GM23248 (cell line): ENCODE measurements around the gene KRTAP4-16. TPM values are rescaled to one million over a fixed set of nuclear protein-coding genes. Genes with fewer than 3 reads are reported as not detected.

Experiments used
- DNase-seq: peaks from one replicate; pipeline ENCODE4 v3.0.0-alpha.2; 2015
- H2AFZ ChIP-seq: fragments of 200-600 bp; sonication (generic); 2 replicates; pipeline ENCODE4 v1.6.1; 2016; ENCODE audit warnings: antibody characterized with exemption
- H3F3A ChIP-seq: fragments of 200-600 bp; sonication (generic); 2 replicates; pipeline ENCODE4 v1.6.1; 2016; ENCODE audit warnings: mild to moderate bottlenecking, antibody characterized with exemption, mixed run types; ENCODE audit not compliant: insufficient read depth
- H3K27ac ChIP-seq: fragments of 200-600 bp; sonication (generic); 2 replicates; pipeline ENCODE4 v1.5.1; 2016; ENCODE audit warnings: mild to moderate bottlenecking
- H3K27me3 ChIP-seq: fragments of 200-600 bp; sonication (generic); replicated peaks from 2 replicates; pipeline ENCODE4 v1.6.1; 2016; ENCODE audit warnings: mild to moderate bottlenecking; ENCODE audit not compliant: insufficient read depth
- H3K36me3 ChIP-seq: fragments of 200-600 bp; sonication (generic); 2 replicates; pipeline ENCODE4 v1.6.1; 2016; ENCODE audit warnings: low read depth, mild to moderate bottlenecking
- H3K4me1 ChIP-seq: fragments of 200-600 bp; sonication (generic); 2 replicates; pipeline ENCODE4 v1.6.1; 2016; ENCODE audit warnings: mild to moderate bottlenecking; ENCODE audit not compliant: insufficient read depth
- H3K4me2 ChIP-seq: fragments of 200-600 bp; sonication (generic); one replicate; pipeline ENCODE4 v1.6.1; 2016; ENCODE audit warnings: mild to moderate bottlenecking; ENCODE audit not compliant: unreplicated experiment
- H3K4me3 ChIP-seq: fragments of 200-600 bp; sonication (generic); 2 replicates; pipeline ENCODE4 v1.5.1; 2016; ENCODE audit warnings: mild to moderate bottlenecking
- H3K79me2 ChIP-seq: fragments of 200-600 bp; sonication (generic); 2 replicates; pipeline ENCODE4 v1.6.1; 2016; ENCODE audit warnings: mild to moderate bottlenecking; ENCODE audit not compliant: insufficient read depth
- H3K9ac ChIP-seq: fragments of 200-600 bp; sonication (generic); 2 replicates; pipeline ENCODE4 v1.6.1; 2016; ENCODE audit warnings: mild to moderate bottlenecking
- H3K9me2 ChIP-seq: fragments of 200-600 bp; sonication (generic); 2 replicates; pipeline ENCODE4 v1.6.1; 2016; ENCODE audit warnings: mixed run types, mild to moderate bottlenecking, moderate library complexity; ENCODE audit not compliant: insufficient read depth
- H3K9me3 ChIP-seq: fragments of 200-600 bp; sonication (generic); one replicate; pipeline ENCODE4 v1.6.1; 2017; ENCODE audit warnings: low read depth
- H4K20me1 ChIP-seq: fragments of 200-600 bp; sonication (generic); 2 replicates; pipeline ENCODE4 v1.6.0; 2016; ENCODE audit not compliant: insufficient read depth
- EZH2 ChIP-seq: fragments of 200-600 bp; sonication (generic); IDR thresholded peaks from 2 replicates; pipeline ENCODE4 v1.6.1; 2018; ENCODE audit warnings: antibody characterized with exemption, mild to moderate bottlenecking; ENCODE audit not compliant: insufficient read depth, poor library complexity, severe bottlenecking
- EZH2phosphoT487 ChIP-seq: fragments of 200-600 bp; sonication (generic); IDR thresholded peaks from 2 replicates; pipeline ENCODE4 v1.6.1; 2018; ENCODE audit warnings: antibody characterized with exemption, moderate library complexity, mild to moderate bottlenecking, low read depth; ENCODE audit not compliant: insufficient read depth
- in situ Hi-C: fragments of 300-500 bp; cut with MboI; formaldehyde crosslinking; loops from 2 replicates; pipeline ENCODE4 v1.15.0; 2020
- polyA plus RNA-seq: library from polyadenylated mRNA; unstranded; fragments of >200 nt; fragmentation: Nextera tagmentation; extraction: Ambion mirVana; gene quantifications from 2 replicates; pipeline ENCODE4 v1.2.1, GENCODE V29; 2016
- total RNA-seq: library from RNA; depleted of rRNA; stranded (reverse); fragments of >200 nt; shearing (Covaris generic); gene quantifications from 2 replicates; pipeline ENCODE4 v1.2.3, GENCODE V29; 2014; rRNA removed

KRTAP4-16 gene
- total and polyA plus RNA-seq, 2 experiments from 2014 or later = not detected

DNA sequence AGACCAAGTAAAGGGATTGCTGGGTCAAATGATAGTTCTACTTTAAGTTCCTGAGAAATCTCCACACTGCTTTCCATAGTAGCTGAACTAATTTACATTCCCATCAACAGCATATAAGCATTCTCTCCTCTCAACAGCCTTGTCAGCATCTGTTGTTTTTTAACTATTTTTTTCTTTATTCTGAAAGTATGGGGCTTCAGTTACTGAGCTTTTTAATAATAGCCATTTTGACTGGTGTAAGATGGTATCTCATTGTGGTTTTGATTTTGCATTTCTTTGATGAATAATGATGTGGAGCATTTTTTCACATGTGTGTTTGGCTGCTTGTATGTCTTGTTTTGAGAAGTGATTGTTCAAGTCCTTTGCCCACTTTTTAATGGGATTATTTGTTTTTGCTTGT, 49.4 kb downstream of the KRTAP4-16 start:
- Histone ChIP-seq H2AFZ (peak overlapping the region; percentile 31; the same call in 1 of the 2 replicates), H3K36me3 (peaks cover 6% of the 10 kb centered on the region; the same call in 1 of the 2 replicates), H3K79me2 (no peaks in the 10 kb centered on the region), H3K9me2 (no peaks in the 10 kb centered on the region), H3K9ac (no peak overlapping the region), H3K9me3 (no peaks in the 10 kb centered on the region), H3K27ac (peak overlapping the region; percentile 22), H3K4me3 (no peak overlapping the region), H4K20me1 (no peaks in the 10 kb centered on the region), H3K27me3 (no peaks in the 10 kb centered on the region), H3K4me2 (no peak overlapping the region), H3K4me1 (peaks cover 28% of the 10 kb centered on the region), H3F3A (peaks cover 37% of the 10 kb centered on the region)
- in situ Hi-C loops = no loop called here
- TF ChIP-seq EZH2 (no peak), EZH2phosphoT487 (no peak)
- peak; percentile 42 for DNase-seq

Other genes with a start within 250 kb of the KRTAP4-16 start
Only the 30 nearest of the 39 such genes appear.
- gene KRT39, start 135.3 kb downstream of the KRTAP4-16 start, total RNA-seq = not detected in 2 replicates
- gene KRT39, start 135.3 kb downstream of the KRTAP4-16 start, polyA plus RNA-seq = not detected in 2 replicates
- gene KRT40, start 117.9 kb downstream of the KRTAP4-16 start, total RNA-seq = not detected in 2 replicates
- not detected in 2 replicates for gene KRT40, start 117.9 kb downstream of the KRTAP4-16 start, polyA plus RNA-seq
- not detected in 2 replicates for gene KRTAP3-3, start 108.0 kb downstream of the KRTAP4-16 start, total RNA-seq
- gene KRTAP3-3, start 108.0 kb downstream of the KRTAP4-16 start, polyA plus RNA-seq = not detected in 2 replicates
- not detected in 2 replicates for gene KRTAP3-2, start 102.3 kb downstream of the KRTAP4-16 start, total RNA-seq
- not detected in 2 replicates for gene KRTAP3-2, start 102.3 kb downstream of the KRTAP4-16 start, polyA plus RNA-seq
- gene KRTAP3-1, start 93.1 kb downstream of the KRTAP4-16 start, total RNA-seq = not detected in 2 replicates
- gene KRTAP3-1, start 93.1 kb downstream of the KRTAP4-16 start, polyA plus RNA-seq = not detected in 2 replicates
- gene KRTAP1-5, start 75.0 kb downstream of the KRTAP4-16 start, total RNA-seq = 49.2 and 64.1 TPM in 2 replicates
- 127 and 134 TPM in 2 replicates for gene KRTAP1-5, start 75.0 kb downstream of the KRTAP4-16 start, polyA plus RNA-seq
- not detected in 2 replicates for gene KRTAP1-4, start 72.0 kb downstream of the KRTAP4-16 start, total RNA-seq
- not detected in 2 replicates for gene KRTAP1-4, start 72.0 kb downstream of the KRTAP4-16 start, polyA plus RNA-seq
- gene KRTAP1-3, start 67.3 kb downstream of the KRTAP4-16 start, total RNA-seq = not detected in 2 replicates
- gene KRTAP1-3, start 67.3 kb downstream of the KRTAP4-16 start, polyA plus RNA-seq = not detected in 2 replicates
- gene KRTAP1-1, start 60.8 kb downstream of the KRTAP4-16 start, total RNA-seq = 1.6 and 4.2 TPM in 2 replicates
- gene KRTAP1-1, start 60.8 kb downstream of the KRTAP4-16 start, polyA plus RNA-seq = 2.6 and 3.3 TPM in 2 replicates
- not detected in 2 replicates for gene KRTAP2-1, start 54.9 kb downstream of the KRTAP4-16 start, total RNA-seq
- gene KRTAP2-1, start 54.9 kb downstream of the KRTAP4-16 start, polyA plus RNA-seq = not detected in 2 replicates
- gene KRTAP2-2, start 47.0 kb downstream of the KRTAP4-16 start, total RNA-seq = not detected in 2 replicates
- 0.51 and 0.74 TPM in 2 replicates for gene KRTAP2-2, start 47.0 kb downstream of the KRTAP4-16 start, polyA plus RNA-seq
- gene KRTAP2-3, start 42.1 kb downstream of the KRTAP4-16 start, total RNA-seq = 0.38 and 13.4 TPM in 2 replicates
- gene KRTAP2-3, start 42.1 kb downstream of the KRTAP4-16 start, polyA plus RNA-seq = 54.3 and 55.2 TPM in 2 replicates
- gene KRTAP2-4, start 36.3 kb downstream of the KRTAP4-16 start, total RNA-seq = not detected in 2 replicates
- gene KRTAP2-4, start 36.3 kb downstream of the KRTAP4-16 start, polyA plus RNA-seq = not detected in 2 replicates
- gene KRTAP4-7, start 18.1 kb downstream of the KRTAP4-16 start, total RNA-seq = not detected in 2 replicates
- gene KRTAP4-7, start 18.1 kb downstream of the KRTAP4-16 start, polyA plus RNA-seq = not detected in 2 replicates
- not detected in 2 replicates for gene KRTAP4-8, start 4.1 kb downstream of the KRTAP4-16 start, total RNA-seq
- 0.20 TPM in 1 of 2 replicates, not detected in the other for gene KRTAP4-8, start 4.1 kb downstream of the KRTAP4-16 start, polyA plus RNA-seq
- not detected in 2 replicates for gene KRTAP4-9, start 3.2 kb upstream of the KRTAP4-16 start, total RNA-seq
- gene KRTAP4-9, start 3.2 kb upstream of the KRTAP4-16 start, polyA plus RNA-seq = 0.49 and 0.51 TPM in 2 replicates
- gene KRTAP4-11, start 16.2 kb upstream of the KRTAP4-16 start, total RNA-seq = not detected in 2 replicates
- 0.29 TPM in 1 of 2 replicates, not detected in the other for gene KRTAP4-11, start 16.2 kb upstream of the KRTAP4-16 start, polyA plus RNA-seq
- not detected in 2 replicates for gene KRTAP4-12, start 22.0 kb upstream of the KRTAP4-16 start, total RNA-seq
- gene KRTAP4-12, start 22.0 kb upstream of the KRTAP4-16 start, polyA plus RNA-seq = 1.7 and 1.8 TPM in 2 replicates
- gene KRTAP4-6, start 38.3 kb upstream of the KRTAP4-16 start, total RNA-seq = not detected in 2 replicates
- not detected in 2 replicates for gene KRTAP4-6, start 38.3 kb upstream of the KRTAP4-16 start, polyA plus RNA-seq
- gene KRTAP4-5, start 47.6 kb upstream of the KRTAP4-16 start, total RNA-seq = not detected in 2 replicates
- not detected in 2 replicates for gene KRTAP4-5, start 47.6 kb upstream of the KRTAP4-16 start, polyA plus RNA-seq
- gene KRTAP4-4, start 58.5 kb upstream of the KRTAP4-16 start, total RNA-seq = not detected in 2 replicates
- not detected in 2 replicates for gene KRTAP4-4, start 58.5 kb upstream of the KRTAP4-16 start, polyA plus RNA-seq
- gene KRTAP4-3, start 66.0 kb upstream of the KRTAP4-16 start, total RNA-seq = not detected in 2 replicates
- not detected in 2 replicates for gene KRTAP4-3, start 66.0 kb upstream of the KRTAP4-16 start, polyA plus RNA-seq
- gene KRTAP4-2, start 76.0 kb upstream of the KRTAP4-16 start, total RNA-seq = not detected in 2 replicates
- gene KRTAP4-2, start 76.0 kb upstream of the KRTAP4-16 start, polyA plus RNA-seq = not detected in 2 replicates
- gene KRTAP4-1, start 82.7 kb upstream of the KRTAP4-16 start, total RNA-seq = 0.76 TPM in 1 of 2 replicates, not detected in the other
- gene KRTAP4-1, start 82.7 kb upstream of the KRTAP4-16 start, polyA plus RNA-seq = not detected in 2 replicates
- gene KRTAP9-1, start 87.7 kb upstream of the KRTAP4-16 start, total RNA-seq = not detected in 2 replicates
- not detected in 2 replicates for gene KRTAP9-1, start 87.7 kb upstream of the KRTAP4-16 start, polyA plus RNA-seq
- gene KRTAP9-2, start 124.4 kb upstream of the KRTAP4-16 start, total RNA-seq = not detected in 2 replicates
- gene KRTAP9-2, start 124.4 kb upstream of the KRTAP4-16 start, polyA plus RNA-seq = not detected in 2 replicates
- gene KRTAP9-3, start 130.2 kb upstream of the KRTAP4-16 start, total RNA-seq = not detected in 2 replicates
- not detected in 2 replicates for gene KRTAP9-3, start 130.2 kb upstream of the KRTAP4-16 start, polyA plus RNA-seq
- not detected in 2 replicates for gene KRTAP9-8, start 135.8 kb upstream of the KRTAP4-16 start, total RNA-seq
- gene KRTAP9-8, start 135.8 kb upstream of the KRTAP4-16 start, polyA plus RNA-seq = not detected in 2 replicates
- gene KRTAP9-4, start 147.5 kb upstream of the KRTAP4-16 start, total RNA-seq = not detected in 2 replicates
- not detected in 2 replicates for gene KRTAP9-4, start 147.5 kb upstream of the KRTAP4-16 start, polyA plus RNA-seq
- gene KRTAP9-9, start 153.2 kb upstream of the KRTAP4-16 start, total RNA-seq = not detected in 2 replicates
- gene KRTAP9-9, start 153.2 kb upstream of the KRTAP4-16 start, polyA plus RNA-seq = not detected in 2 replicates